Activated naive CD8-positive, alpha-beta T cell treated with anti-CD3 and anti-CD28 coated beads for 36 hours (primary cell): Measurements from ENCODE around the gene NUP54. TPM values are rescaled to one million over a fixed set of nuclear protein-coding genes. Genes with fewer than 3 reads are reported as not detected.

Experiments used
- DNase-seq: peaks from one replicate; pipeline ENCODE4 v3.0.0; 2021
- H3K27ac Mint-ChIP-seq: one replicate; pipeline ENCODE4 v1.8.0; 2022; ENCODE audit warnings: mild to moderate bottlenecking, moderate library complexity, mixed read lengths
- H3K27me3 Mint-ChIP-seq: one replicate; pipeline ENCODE4 v1.8.0; 2022; ENCODE audit warnings: mild to moderate bottlenecking, mixed read lengths
- H3K36me3 Mint-ChIP-seq: one replicate; pipeline ENCODE4 v1.8.0; 2021; ENCODE audit warnings: mild to moderate bottlenecking, mixed read lengths
- H3K4me1 Mint-ChIP-seq: one replicate; pipeline ENCODE4 v1.8.0; 2021; ENCODE audit warnings: mixed read lengths
- H3K4me3 Mint-ChIP-seq: one replicate; pipeline ENCODE4 v1.8.0; 2022; ENCODE audit warnings: mild to moderate bottlenecking, moderate library complexity, mixed read lengths
- H3K9me3 Mint-ChIP-seq: one replicate; pipeline ENCODE4 v1.8.0; 2022; ENCODE audit warnings: mixed read lengths
- total RNA-seq, 2 experiments: library from RNA; stranded (reverse); gene quantifications; one replicate each; pipeline ENCODE4 v1.2.3, GENCODE V29; 2021

The NUP54 gene
- total RNA-seq, 2 experiments from 2014 or later = 72.1 to 76.2 TPM

GRCh38 chr4:76066546-76066945 lies 81.7 kb downstream of the NUP54 start:
- Mint-ChIP-seq H3K4me1 (peaks cover 5% of the 10 kb centered on the region), H3K27ac (no peak overlapping the region), H3K27me3 (peaks cover 14% of the 10 kb centered on the region), H3K4me3 (no peak overlapping the region), H3K36me3 (no peaks in the 10 kb centered on the region), H3K9me3 (no peaks in the 10 kb centered on the region)
- DNase-seq = no peak

Other genes starting within 250 kb of the NUP54 start
- gene PPEF2, start 245.9 kb downstream of the NUP54 start, total RNA-seq = not detected
- 10 to 100 TPM; 31.9 to 36.5 TPM for gene NAAA, start 207.4 kb downstream of the NUP54 start, total RNA-seq
- gene SDAD1, start 157.5 kb downstream of the NUP54 start, total RNA-seq = 10 to 100 TPM; 70.9 to 72.0 TPM
- gene CXCL9, start 140.9 kb downstream of the NUP54 start, total RNA-seq = 1 to 10 TPM; 2.2 to 2.7 TPM
- 1 to 10 TPM; 2.1 to 3.0 TPM for gene CXCL10, start 124.9 kb downstream of the NUP54 start, total RNA-seq
- gene CXCL11, start 112.3 kb downstream of the NUP54 start, total RNA-seq = under 1 TPM; 0.30 to 0.60 TPM
- gene ART3, start 73.7 kb downstream of the NUP54 start, total RNA-seq = under 1 TPM in 1 of 2 experiments, not detected in 1; 0.60 TPM
- 1 to 10 TPM; 2.9 to 4.3 TPM for gene SCARB2, start 65.4 kb upstream of the NUP54 start, total RNA-seq
- not detected for gene FAM47E, start 103.3 kb upstream of the NUP54 start, total RNA-seq
- gene STBD1, start 158.3 kb upstream of the NUP54 start, total RNA-seq = under 1 TPM in 1 of 2 experiments, not detected in 1; 0.20 TPM